GM12878 (cell line): ENCODE data around the gene RPS19BP1. TPM values are rescaled to one million over a fixed set of nuclear protein-coding genes. Genes with fewer than 3 reads are reported as not detected.

Experiments
- ATAC-seq: fragments of 200-7000 bp; cut with Tn5 transposase; 3 replicates; pipeline ENCODE4 v1.9.1; 2020; ENCODE audit warnings: mild to moderate bottlenecking, moderate library complexity
- BruUV-seq: library from RNA; stranded (reverse); fragments of 400-500 nt; replicated peaks from 2 replicates; lab custom pipeline; 2021; lab: Mats Ljungman, UMichigan
- CTCF ChIA-PET: fragments of 300-600 bp; sonication (Branson Sonifier 250); formaldehyde crosslinking; extraction: SDS; loops from one replicate; lab custom pipeline; 2021; ENCODE audit warnings: inconsistent platforms; lab: Yijun Ruan, JAX
- POLR2A ChIA-PET: fragments of 350-600 bp; formaldehyde crosslinking; extraction: SDS; loops from one replicate; lab custom pipeline; 2021; ENCODE audit warnings: inconsistent platforms; lab: Charles Lee
- RAD21 ChIA-PET: fragments of 300-600 bp; sonication (Branson Sonifier 250); formaldehyde crosslinking; loops from one replicate; lab custom pipeline; 2023; ENCODE audit warnings: antibody characterized with exemption; ENCODE audit not compliant: unreplicated experiment; lab: Charles Lee
- SMC1A ChIA-PET: fragments of 300-600 bp; sonication (Branson Sonifier 250); formaldehyde crosslinking; loops from one replicate; lab custom pipeline; 2023; ENCODE audit not compliant: unreplicated experiment, uncharacterized antibody; lab: Charles Lee
- DNase-seq: peaks from one replicate; pipeline ENCODE4 v3.0.0-alpha.2; 2011; ENCODE audit warnings: low read depth, low spot score
- FAIRE-seq: peaks from 3 replicates; lab custom pipeline; 2011; peaks lifted over from hg19 to GRCh38; lab: Jason Lieb, UNC
- H2AFZ ChIP-seq: 2 replicates; pipeline ENCODE4 v1.6.0; 2011; ENCODE audit warnings: low read depth, low read length, control low read depth; ENCODE audit not compliant: control insufficient read depth
- H3K27ac ChIP-seq: 2 replicates; pipeline ENCODE4 v1.5.1; 2011; ENCODE audit warnings: control low read depth; ENCODE audit not compliant: control insufficient read depth, insufficient read depth
- H3K27me3 ChIP-seq, 2 experiments: replicated peaks in 1 of 2; 2 replicates each; pipeline versions ENCODE4 v1.6.0 to v1.6.1; 2011; ENCODE audit warnings: low read length in 1 of 2; ENCODE audit not compliant: control insufficient read depth in 2 of 2, insufficient read depth in 2 of 2
- H3K36me3 ChIP-seq, 2 experiments: 2 replicates each; pipeline ENCODE4 v1.5.1; 2011; ENCODE audit warnings: low read length in 1 of 2; ENCODE audit not compliant: control insufficient read depth in 2 of 2, insufficient read depth in 2 of 2
- H3K4me1 ChIP-seq: 2 replicates; pipeline ENCODE4 v1.6.1; 2011; ENCODE audit warnings: mild to moderate bottlenecking, low read length, moderate library complexity, mixed read lengths; ENCODE audit not compliant: control insufficient read depth, insufficient read depth
- H3K4me2 ChIP-seq: 2 replicates; pipeline ENCODE4 v1.6.0; 2011; ENCODE audit warnings: control low read depth; ENCODE audit not compliant: control insufficient read depth, insufficient read depth
- H3K4me3 ChIP-seq: fragments of 200-600 bp; sonication (generic); 2 replicates; pipeline ENCODE4 v1.5.1; 2016
- H3K79me2 ChIP-seq: 2 replicates; pipeline ENCODE4 v1.6.0; 2011; ENCODE audit warnings: low read length; ENCODE audit not compliant: control insufficient read depth, insufficient read depth
- H3K9ac ChIP-seq: 2 replicates; pipeline ENCODE4 v1.8.0; 2011; ENCODE audit warnings: low read length, control low read depth, mixed read lengths; ENCODE audit not compliant: control insufficient read depth, insufficient read depth
- H3K9me3 ChIP-seq: replicated peaks from 3 replicates; pipeline ENCODE4 v1.5.1; 2011; ENCODE audit warnings: mild to moderate bottlenecking, low read length; ENCODE audit not compliant: control insufficient read depth, insufficient read depth
- H4K20me1 ChIP-seq: 2 replicates; pipeline ENCODE4 v1.6.0; 2011; ENCODE audit not compliant: control insufficient read depth, insufficient read depth
- BCL11A ChIP-seq: IDR thresholded peaks from 2 replicates; pipeline ENCODE4 v1.6.1; 2011; ENCODE audit warnings: low read depth, low read length
- IRF4 ChIP-seq: IDR thresholded peaks from 2 replicates; pipeline ENCODE4 v1.6.1; 2011; ENCODE audit warnings: low read depth, low read length
- JUNB ChIP-seq: IDR thresholded peaks from 2 replicates; pipeline ENCODE4 v1.6.1; 2016; ENCODE audit warnings: antibody characterized with exemption, mild to moderate bottlenecking
- KDM1A ChIP-seq: fragments of 200-600 bp; sonication (generic); IDR thresholded peaks from 2 replicates; pipeline ENCODE4 v1.6.1; 2016; ENCODE audit warnings: borderline replicate concordance
- KLF5 ChIP-seq: fragments of 450-650 bp; IDR thresholded peaks from 2 replicates; pipeline ENCODE4 v1.6.1; 2014; ENCODE audit warnings: mild to moderate bottlenecking; ENCODE audit not compliant: partially characterized antibody
- RAD51 ChIP-seq: fragments of 450-650 bp; IDR thresholded peaks from 2 replicates; pipeline ENCODE4 v1.6.1; 2016; ENCODE audit warnings: moderate library complexity, mild to moderate bottlenecking, inconsistent platforms
- YY1 ChIP-seq: IDR thresholded peaks from 2 replicates; pipeline ENCODE4 v1.6.1; 2011; ENCODE audit warnings: low read depth, mild to moderate bottlenecking, low read length
- WGBS: methylation state at CpG from one replicate; pipeline ENCODE4 v1.1.6; 2016; ENCODE audit warnings: low lambda C conversion rate; ENCODE audit not compliant: insufficient replicate concordance, insufficient coverage; ENCODE audit errors: missing lambda C conversion rate; 5-methylcytosine and 5-hydroxymethylcytosine counted together
- in situ Hi-C: fragments of 300-500 bp; cut with MboI; formaldehyde crosslinking; loops from 9 replicates; pipeline ENCODE4 v1.14.3; 2018; ENCODE audit warnings: mixed read lengths
- intact Hi-C: fragments of 100-400 bp; cut with micrococcal nuclease; formaldehyde crosslinking; loops from one replicate; pipeline ENCODE4 v1.14.2; 2022; ENCODE audit not compliant: unreplicated experiment
- polyA plus RNA-seq, 11 experiments: library from polyadenylated mRNA; depleted of rRNA in 4 of 11; unstranded in 6 of 11; stranded (reverse) in 5 of 11; fragments of >200 nt; fragmentation: Nextera tagmentation in 4 of 11; fragmentation: Illumina TruSeq in 1 of 11; extraction: Ambion mirVana in 4 of 11; extraction: Trizol in 1 of 11; gene quantifications; 1 replicate in 1 of 11; 2 replicates in 10 of 11; pipeline versions ENCODE4 v1.2.1 to v1.2.3, GENCODE V29; 2011 to 2016; ENCODE audit warnings: inconsistent platforms in 2 of 11, missing spikeins in 2 of 11, low read depth in 1 of 11
- total RNA-seq, 4 experiments: library from RNA; depleted of rRNA in 3 of 4; stranded (reverse); fragments of >200 nt in 3 of 4; fragmentation: Illumina TruSeq in 1 of 4; extraction: Trizol in 1 of 4; gene quantifications; 2 replicates each; pipeline versions ENCODE4 v1.2.1 to v1.2.3, GENCODE V29; 2013 to 2021
- TF ChIP-seq, protein P1 (sequence below): fragments of 450-650 bp; IDR thresholded peaks from 2 replicates; pipeline ENCODE4 v1.6.1; 2016; ENCODE audit warnings: mild to moderate bottlenecking, moderate library complexity, borderline replicate concordance
- TF ChIP-seq, protein P2 (sequence below): fragments of 450-650 bp; IDR thresholded peaks from 2 replicates; pipeline ENCODE4 v1.6.1; 2014; ENCODE audit warnings: mild to moderate bottlenecking

Gene RPS19BP1
- total and polyA plus RNA-seq, 10 of the 15 experiments (the other 5 are each of a cell fraction or from before 2014, with no cell fraction given) = 2.7 to 206 (median 78.6) TPM

DNA sequence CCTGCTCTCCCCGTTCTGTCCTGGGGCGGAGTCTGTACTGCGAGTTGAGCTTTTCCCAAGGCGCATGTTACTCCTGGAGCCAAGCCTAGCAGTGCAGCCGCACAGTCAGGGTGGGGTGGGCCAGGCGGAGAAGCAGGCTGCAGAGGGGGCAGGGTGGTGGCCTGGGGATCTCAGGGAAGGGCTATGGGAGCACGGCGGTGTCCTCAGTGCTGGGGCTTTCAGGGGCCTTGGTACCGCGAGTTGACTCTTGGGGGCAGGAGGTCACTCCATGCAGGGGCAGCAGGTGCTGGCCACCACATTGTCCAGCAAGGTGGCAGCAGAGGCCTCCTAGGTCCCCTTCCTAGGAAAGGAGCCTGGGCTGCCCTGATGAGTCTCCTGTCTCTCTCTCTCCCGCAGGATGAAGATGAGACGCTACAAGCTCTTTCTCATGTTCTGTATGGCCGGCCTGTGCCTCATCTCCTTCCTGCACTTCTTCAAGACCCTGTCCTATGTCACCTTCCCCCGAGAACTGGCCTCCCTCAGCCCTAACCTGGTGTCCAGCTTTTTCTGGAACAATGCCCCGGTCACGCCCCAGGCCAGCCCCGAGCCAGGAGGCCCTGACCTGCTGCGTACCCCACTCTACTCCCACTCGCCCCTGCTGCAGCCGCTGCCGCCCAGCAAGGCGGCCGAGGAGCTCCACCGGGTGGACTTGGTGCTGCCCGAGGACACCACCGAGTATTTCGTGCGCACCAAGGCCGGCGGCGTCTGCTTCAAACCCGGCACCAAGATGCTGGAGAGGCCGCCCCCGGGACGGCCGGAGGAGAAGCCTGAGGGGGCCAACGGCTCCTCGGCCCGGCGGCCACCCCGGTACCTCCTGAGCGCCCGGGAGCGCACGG, 45.4 kb downstream of the RPS19BP1 start:
- Histone ChIP-seq H3K27me3 (no peaks in the 10 kb centered on the region), H3K36me3 (peaks cover 3 to 27% of the 10 kb centered on the region in 2 experiments), H3K79me2 (peaks cover 2% of the 10 kb centered on the region; the same call in 1 of the 2 replicates), H3K9ac (no peak overlapping the region), H3K4me2 (no peak overlapping the region), H3K9me3 (no peaks in the 10 kb centered on the region), H3K4me3 (no peak overlapping the region), H3K4me1 (peaks cover 7% of the 10 kb centered on the region; the same call in 1 of the 2 replicates), H2AFZ (no peak overlapping the region), H4K20me1 (no peaks in the 10 kb centered on the region), H3K27ac (no peak overlapping the region)
- ChIA-PET SMC1A (no interaction called here), POLR2A (no interaction called here), RAD21 (no interaction called here), CTCF (no interaction called here)
- in situ Hi-C loops (no loop called here), intact Hi-C loops (no loop called here)
- WGBS = 94% methylated on average over 35 of the region's 45 CpGs
- ATAC-seq (no peak), DNase-seq (no peak), FAIRE-seq (no peak)
- BruUV-seq = no TSS peak
- TF ChIP-seq KLF5 (no peak), BCL11A (no peak), YY1 (no peak), JUNB (no peak), IRF4 (no peak), KDM1A (no peak), RAD51 (no peak)
- TF ChIP-seq, protein P1, sequence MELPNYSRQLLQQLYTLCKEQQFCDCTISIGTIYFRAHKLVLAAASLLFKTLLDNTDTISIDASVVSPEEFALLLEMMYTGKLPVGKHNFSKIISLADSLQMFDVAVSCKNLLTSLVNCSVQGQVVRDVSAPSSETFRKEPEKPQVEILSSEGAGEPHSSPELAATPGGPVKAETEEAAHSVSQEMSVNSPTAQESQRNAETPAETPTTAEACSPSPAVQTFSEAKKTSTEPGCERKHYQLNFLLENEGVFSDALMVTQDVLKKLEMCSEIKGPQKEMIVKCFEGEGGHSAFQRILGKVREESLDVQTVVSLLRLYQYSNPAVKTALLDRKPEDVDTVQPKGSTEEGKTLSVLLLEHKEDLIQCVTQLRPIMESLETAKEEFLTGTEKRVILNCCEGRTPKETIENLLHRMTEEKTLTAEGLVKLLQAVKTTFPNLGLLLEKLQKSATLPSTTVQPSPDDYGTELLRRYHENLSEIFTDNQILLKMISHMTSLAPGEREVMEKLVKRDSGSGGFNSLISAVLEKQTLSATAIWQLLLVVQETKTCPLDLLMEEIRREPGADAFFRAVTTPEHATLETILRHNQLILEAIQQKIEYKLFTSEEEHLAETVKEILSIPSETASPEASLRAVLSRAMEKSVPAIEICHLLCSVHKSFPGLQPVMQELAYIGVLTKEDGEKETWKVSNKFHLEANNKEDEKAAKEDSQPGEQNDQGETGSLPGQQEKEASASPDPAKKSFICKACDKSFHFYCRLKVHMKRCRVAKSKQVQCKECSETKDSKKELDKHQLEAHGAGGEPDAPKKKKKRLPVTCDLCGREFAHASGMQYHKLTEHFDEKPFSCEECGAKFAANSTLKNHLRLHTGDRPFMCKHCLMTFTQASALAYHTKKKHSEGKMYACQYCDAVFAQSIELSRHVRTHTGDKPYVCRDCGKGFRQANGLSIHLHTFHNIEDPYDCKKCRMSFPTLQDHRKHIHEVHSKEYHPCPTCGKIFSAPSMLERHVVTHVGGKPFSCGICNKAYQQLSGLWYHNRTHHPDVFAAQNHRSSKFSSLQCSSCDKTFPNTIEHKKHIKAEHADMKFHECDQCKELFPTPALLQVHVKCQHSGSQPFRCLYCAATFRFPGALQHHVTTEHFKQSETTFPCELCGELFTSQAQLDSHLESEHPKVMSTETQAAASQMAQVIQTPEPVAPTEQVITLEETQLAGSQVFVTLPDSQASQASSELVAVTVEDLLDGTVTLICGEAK = no peak
- TF ChIP-seq, protein P2, sequence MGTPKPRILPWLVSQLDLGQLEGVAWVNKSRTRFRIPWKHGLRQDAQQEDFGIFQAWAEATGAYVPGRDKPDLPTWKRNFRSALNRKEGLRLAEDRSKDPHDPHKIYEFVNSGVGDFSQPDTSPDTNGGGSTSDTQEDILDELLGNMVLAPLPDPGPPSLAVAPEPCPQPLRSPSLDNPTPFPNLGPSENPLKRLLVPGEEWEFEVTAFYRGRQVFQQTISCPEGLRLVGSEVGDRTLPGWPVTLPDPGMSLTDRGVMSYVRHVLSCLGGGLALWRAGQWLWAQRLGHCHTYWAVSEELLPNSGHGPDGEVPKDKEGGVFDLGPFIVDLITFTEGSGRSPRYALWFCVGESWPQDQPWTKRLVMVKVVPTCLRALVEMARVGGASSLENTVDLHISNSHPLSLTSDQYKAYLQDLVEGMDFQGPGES = no peak
- TF ChIP-seq, all 136 proteins: peak for 0
